Measurements from ENCODE around the gene FREM1.

GRCh38 chr9:14831074-14831473 lies 79.2 kb downstream of the FREM1 start:
- TF ChIP-seq CTCF (conservative IDR thresholded peaks at IDR 0.05) (no peak), EZH2 (IDR thresholded peaks at IDR 0.05; ENCODE audit: low read depth) (no peak)
